ENCODE measurements around the gene RNASE4. TPM values are rescaled to one million over a fixed set of nuclear protein-coding genes. Genes with fewer than 3 reads are reported as not detected.
A peak's percentile ranks its signal among the peaks of the same experiment; 100 is the strongest.

RNASE4 gene
- total and polyA plus RNA-seq, 2 donors = 1.7 to 25.4 TPM

GRCh38 chr14:20682127-20682434, 2.3 kb upstream of the RNASE4 start:
- no peak for DNase-seq (ENCODE audit: low read depth in 6 of 9, low spot score in 9 of 9)
- Histone ChIP-seq H3K4me1 (ENCODE audit: control insufficient read depth in 2 of 2, insufficient read depth in 2 of 2, low read length in 2 of 2) (peaks cover 17 to 35% of the 10 kb centered on the region in 2 donors), H3K36me3 (ENCODE audit: control insufficient read depth in 2 of 2, insufficient read depth in 2 of 2, low read length in 1 of 2) (no peaks in the 10 kb centered on the region), H3K27ac (ENCODE audit: low read depth in 1 of 2, low read length in 1 of 2) (peak overlapping the region; percentile 93 to 99), H3K4me3 (ENCODE audit: low read length in 2 of 2) (peak overlapping the region; percentile 74 to 82), H3K9me3 (ENCODE audit: control insufficient read depth in 2 of 2, insufficient read depth in 1 of 2, low read length in 1 of 2) (no peaks in the 10 kb centered on the region), H3K27me3 (ENCODE audit: control insufficient read depth in 2 of 2, insufficient read depth in 1 of 2, low read length in 1 of 2) (peaks cover 0 to 15% of the 10 kb centered on the region in 2 donors)
- WGBS = 2% methylated on average over 11 of the region's 11 CpGs

GRCh38 chr14:20682435-20683124, 1.8 kb upstream of the RNASE4 start:
- peaks cover 17 to 35% of the 10 kb centered on the region in 2 donors for H3K4me1 ChIP-seq (ENCODE audit: control insufficient read depth in 2 of 2, insufficient read depth in 2 of 2, low read length in 2 of 2)
- H3K27ac ChIP-seq (ENCODE audit: low read depth in 1 of 2, low read length in 1 of 2) = peak overlapping the region; percentile 93 to 99
- H3K27me3 ChIP-seq (ENCODE audit: control insufficient read depth in 2 of 2, insufficient read depth in 1 of 2, low read length in 1 of 2) = peaks cover 0 to 15% of the 10 kb centered on the region in 2 donors
- H3K9me3 ChIP-seq (ENCODE audit: control insufficient read depth in 2 of 2, insufficient read depth in 1 of 2, low read length in 1 of 2) = no peaks in the 10 kb centered on the region
- H3K4me3 ChIP-seq (ENCODE audit: low read length in 2 of 2) = peak overlapping the region; percentile 74 to 82
- under 1% methylated on average over 40 of the region's 40 CpGs for WGBS
- DNase-seq (ENCODE audit: low read depth in 6 of 9, low spot score in 9 of 9) = peak; percentile 50 to 90 (median 67)
- H3K36me3 ChIP-seq (ENCODE audit: control insufficient read depth in 2 of 2, insufficient read depth in 2 of 2, low read length in 1 of 2) = no peaks in the 10 kb centered on the region

GRCh38 chr14:20683125-20683890, 1.1 kb upstream of the RNASE4 start:
- no peaks in the 10 kb centered on the region for H3K36me3 ChIP-seq (ENCODE audit: control insufficient read depth in 2 of 2, insufficient read depth in 2 of 2, low read length in 1 of 2)
- peaks cover 17 to 35% of the 10 kb centered on the region in 2 donors for H3K4me1 ChIP-seq (ENCODE audit: control insufficient read depth in 2 of 2, insufficient read depth in 2 of 2, low read length in 2 of 2)
- peak overlapping the region; percentile 93 to 99 for H3K27ac ChIP-seq (ENCODE audit: low read depth in 1 of 2, low read length in 1 of 2)
- H3K9me3 ChIP-seq (ENCODE audit: control insufficient read depth in 2 of 2, insufficient read depth in 1 of 2, low read length in 1 of 2) = no peaks in the 10 kb centered on the region
- DNase-seq (ENCODE audit: low read depth in 6 of 9, low spot score in 9 of 9) = peak; percentile 61 to 90 (median 71)
- H3K27me3 ChIP-seq (ENCODE audit: control insufficient read depth in 2 of 2, insufficient read depth in 1 of 2, low read length in 1 of 2) = peaks cover 0 to 15% of the 10 kb centered on the region in 2 donors
- peak overlapping the region; percentile 74 to 82 for H3K4me3 ChIP-seq (ENCODE audit: low read length in 2 of 2)
- WGBS = under 1% methylated on average over 38 of the region's 38 CpGs

- H3K4me1 ChIP-seq (ENCODE audit: control insufficient read depth in 2 of 2, insufficient read depth in 2 of 2, low read length in 2 of 2) = peaks cover 17 to 35% of the 10 kb centered on the region in 2 donors
Measured at GRCh38 chr14:20684662-20685456, 499 bp downstream of the RNASE4 start.

GRCh38 chr14:20686386-20687143, 2.2 kb downstream of the RNASE4 start:
- no peak for DNase-seq (ENCODE audit: low read depth in 6 of 9, low spot score in 9 of 9)
- Histone ChIP-seq H3K4me1 (ENCODE audit: control insufficient read depth in 2 of 2, insufficient read depth in 2 of 2, low read length in 2 of 2) (peaks cover 6 to 21% of the 10 kb centered on the region in 2 donors), H3K36me3 (ENCODE audit: control insufficient read depth in 2 of 2, insufficient read depth in 2 of 2, low read length in 1 of 2) (no peaks in the 10 kb centered on the region), H3K4me3 (ENCODE audit: low read length in 2 of 2) (no peak overlapping the region), H3K9me3 (ENCODE audit: control insufficient read depth in 2 of 2, insufficient read depth in 1 of 2, low read length in 1 of 2) (no peaks in the 10 kb centered on the region), H3K27me3 (ENCODE audit: control insufficient read depth in 2 of 2, insufficient read depth in 1 of 2, low read length in 1 of 2) (peaks cover 0 to 15% of the 10 kb centered on the region in 2 donors), H3K27ac (ENCODE audit: low read depth in 1 of 2, low read length in 1 of 2) (no peak overlapping the region)
- WGBS = 90% methylated on average over 7 of the region's 7 CpGs

More at GRCh38 chr14:20684662-20685456, 499 bp downstream of the RNASE4 start:
- Histone ChIP-seq H3K36me3 (ENCODE audit: control insufficient read depth in 2 of 2, insufficient read depth in 2 of 2, low read length in 1 of 2) (no peaks in the 10 kb centered on the region), H3K27ac (ENCODE audit: low read depth in 1 of 2, low read length in 1 of 2) (peak overlapping the region; percentile 72 to 89), H3K4me3 (ENCODE audit: low read length in 2 of 2) (peak overlapping the region; percentile 74 to 82), H3K9me3 (ENCODE audit: control insufficient read depth in 2 of 2, insufficient read depth in 1 of 2, low read length in 1 of 2) (no peaks in the 10 kb centered on the region), H3K27me3 (ENCODE audit: control insufficient read depth in 2 of 2, insufficient read depth in 1 of 2, low read length in 1 of 2) (peaks cover 0 to 15% of the 10 kb centered on the region in 2 donors)
- WGBS = 35% methylated on average over 22 of the region's 22 CpGs
- DNase-seq (ENCODE audit: low read depth in 6 of 9, low spot score in 9 of 9) = no peak

GRCh38 chr14:20687362-20688166, 3.2 kb downstream of the RNASE4 start:
- H3K4me1 ChIP-seq (ENCODE audit: control insufficient read depth in 2 of 2, insufficient read depth in 2 of 2, low read length in 2 of 2) = peaks cover 0 to 14% of the 10 kb centered on the region in 2 donors
- no peak for DNase-seq (ENCODE audit: low read depth in 6 of 9, low spot score in 9 of 9)
- H3K27me3 ChIP-seq (ENCODE audit: control insufficient read depth in 2 of 2, insufficient read depth in 1 of 2, low read length in 1 of 2) = peaks cover 0 to 15% of the 10 kb centered on the region in 2 donors
- no peaks in the 10 kb centered on the region for H3K9me3 ChIP-seq (ENCODE audit: control insufficient read depth in 2 of 2, insufficient read depth in 1 of 2, low read length in 1 of 2)
- H3K4me3 ChIP-seq (ENCODE audit: low read length in 2 of 2) = no peak overlapping the region
- WGBS = 97% methylated on average over 5 of the region's 5 CpGs
- H3K27ac ChIP-seq (ENCODE audit: low read depth in 1 of 2, low read length in 1 of 2) = no peak overlapping the region
- H3K36me3 ChIP-seq (ENCODE audit: control insufficient read depth in 2 of 2, insufficient read depth in 2 of 2, low read length in 1 of 2) = no peaks in the 10 kb centered on the region

GRCh38 chr14:20688167-20688839, 3.9 kb downstream of the RNASE4 start, which contains the start of gene ANG:
Gene ANG, plus strand, starts transcription at chr14:20688764. Its CDS starts 4,801 bp downstream, at chr14:20693565.
- Histone ChIP-seq H3K27me3 (ENCODE audit: control insufficient read depth in 2 of 2, insufficient read depth in 1 of 2, low read length in 1 of 2) (peaks cover 0 to 15% of the 10 kb centered on the region in 2 donors), H3K4me1 (ENCODE audit: control insufficient read depth in 2 of 2, insufficient read depth in 2 of 2, low read length in 2 of 2) (peaks cover 0 to 13% of the 10 kb centered on the region in 2 donors), H3K27ac (ENCODE audit: low read depth in 1 of 2, low read length in 1 of 2) (no peak within 1 kb of the TSS), H3K4me3 (ENCODE audit: low read length in 2 of 2) (no peak within 1 kb of the TSS), H3K9me3 (ENCODE audit: control insufficient read depth in 2 of 2, insufficient read depth in 1 of 2, low read length in 1 of 2) (no peaks in the 10 kb centered on the region), H3K36me3 (ENCODE audit: control insufficient read depth in 2 of 2, insufficient read depth in 2 of 2, low read length in 1 of 2) (no peaks in the 10 kb centered on the region)
- 83% methylated on average over 7 of the region's 7 CpGs for WGBS
- no peak for DNase-seq (ENCODE audit: low read depth in 6 of 9, low spot score in 9 of 9)

Data from thymus (tissue), 11 donors.